ENCODE measurements around the gene MAGI2. TPM values are rescaled to one million over a fixed set of nuclear protein-coding genes. Genes with fewer than 3 reads are reported as not detected.

MAGI2 gene
- total and polyA plus RNA-seq, 4 donors: 0.37 to 4.1 (median 1.4) TPM

DNA sequence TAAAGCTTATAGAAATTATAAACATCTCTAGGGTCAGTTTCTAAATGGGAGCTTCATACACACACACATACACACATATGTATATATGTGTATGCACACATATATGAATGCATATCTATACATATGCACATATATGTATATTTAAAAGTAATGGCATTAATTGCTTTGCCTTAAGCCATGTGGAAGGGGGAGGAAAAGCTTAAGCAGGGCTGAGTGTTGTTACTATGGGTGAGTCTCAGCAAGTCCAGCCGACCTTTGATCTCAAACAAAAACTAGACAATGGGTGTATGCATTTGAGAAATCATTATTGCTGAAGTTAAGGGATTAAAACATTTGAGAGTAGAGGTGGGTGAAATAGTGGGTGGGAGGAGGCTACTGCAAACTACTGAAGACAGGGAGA lies 546.7 kb downstream of the MAGI2 start:
- H3K27ac ChIP-seq (ENCODE audit: low read depth in 1 of 2, low read length in 2 of 2): no peak overlapping the region
- no peak for TF ChIP-seq TAF1 (conservative IDR thresholded peaks at IDR 0.05)
- no peak for TF ChIP-seq NR2F2 (IDR thresholded peaks at IDR 0.05)
- TF ChIP-seq, protein P1, sequence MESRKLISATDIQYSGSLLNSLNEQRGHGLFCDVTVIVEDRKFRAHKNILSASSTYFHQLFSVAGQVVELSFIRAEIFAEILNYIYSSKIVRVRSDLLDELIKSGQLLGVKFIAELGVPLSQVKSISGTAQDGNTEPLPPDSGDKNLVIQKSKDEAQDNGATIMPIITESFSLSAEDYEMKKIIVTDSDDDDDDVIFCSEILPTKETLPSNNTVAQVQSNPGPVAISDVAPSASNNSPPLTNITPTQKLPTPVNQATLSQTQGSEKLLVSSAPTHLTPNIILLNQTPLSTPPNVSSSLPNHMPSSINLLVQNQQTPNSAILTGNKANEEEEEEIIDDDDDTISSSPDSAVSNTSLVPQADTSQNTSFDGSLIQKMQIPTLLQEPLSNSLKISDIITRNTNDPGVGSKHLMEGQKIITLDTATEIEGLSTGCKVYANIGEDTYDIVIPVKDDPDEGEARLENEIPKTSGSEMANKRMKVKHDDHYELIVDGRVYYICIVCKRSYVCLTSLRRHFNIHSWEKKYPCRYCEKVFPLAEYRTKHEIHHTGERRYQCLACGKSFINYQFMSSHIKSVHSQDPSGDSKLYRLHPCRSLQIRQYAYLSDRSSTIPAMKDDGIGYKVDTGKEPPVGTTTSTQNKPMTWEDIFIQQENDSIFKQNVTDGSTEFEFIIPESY (IDR thresholded peaks at IDR 0.05): no peak
- TF ChIP-seq RAD21 (IDR thresholded peaks at IDR 0.05): no peak
- no peak for TF ChIP-seq FOXA2 (IDR thresholded peaks at IDR 0.05)
- TF ChIP-seq EGR1 (IDR thresholded peaks at IDR 0.05; ENCODE audit: low read depth in 2 of 2): no peak
- TF ChIP-seq REST (IDR thresholded peaks at IDR 0.05): no peak
- TF ChIP-seq HNF4A (conservative IDR thresholded peaks at IDR 0.05): no peak
- TF ChIP-seq YY1 (IDR thresholded peaks at IDR 0.05): no peak
- no peak for TF ChIP-seq JUND (IDR thresholded peaks at IDR 0.05)
- TF ChIP-seq RXRA (IDR thresholded peaks at IDR 0.05): no peak
- TF ChIP-seq GABPA (IDR thresholded peaks at IDR 0.05 in 1 of 2, conservative IDR thresholded peaks at IDR 0.05 in 1 of 2): no peak
- TF ChIP-seq, protein P2, sequence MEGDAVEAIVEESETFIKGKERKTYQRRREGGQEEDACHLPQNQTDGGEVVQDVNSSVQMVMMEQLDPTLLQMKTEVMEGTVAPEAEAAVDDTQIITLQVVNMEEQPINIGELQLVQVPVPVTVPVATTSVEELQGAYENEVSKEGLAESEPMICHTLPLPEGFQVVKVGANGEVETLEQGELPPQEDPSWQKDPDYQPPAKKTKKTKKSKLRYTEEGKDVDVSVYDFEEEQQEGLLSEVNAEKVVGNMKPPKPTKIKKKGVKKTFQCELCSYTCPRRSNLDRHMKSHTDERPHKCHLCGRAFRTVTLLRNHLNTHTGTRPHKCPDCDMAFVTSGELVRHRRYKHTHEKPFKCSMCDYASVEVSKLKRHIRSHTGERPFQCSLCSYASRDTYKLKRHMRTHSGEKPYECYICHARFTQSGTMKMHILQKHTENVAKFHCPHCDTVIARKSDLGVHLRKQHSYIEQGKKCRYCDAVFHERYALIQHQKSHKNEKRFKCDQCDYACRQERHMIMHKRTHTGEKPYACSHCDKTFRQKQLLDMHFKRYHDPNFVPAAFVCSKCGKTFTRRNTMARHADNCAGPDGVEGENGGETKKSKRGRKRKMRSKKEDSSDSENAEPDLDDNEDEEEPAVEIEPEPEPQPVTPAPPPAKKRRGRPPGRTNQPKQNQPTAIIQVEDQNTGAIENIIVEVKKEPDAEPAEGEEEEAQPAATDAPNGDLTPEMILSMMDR (IDR thresholded peaks at IDR 0.05; ENCODE audit: low read depth, low read length, missing input control): no peak
- H3K9me3 ChIP-seq (ENCODE audit: control insufficient read depth in 4 of 4, low read length in 3 of 4): no peaks in the 10 kb centered on the region
- H3K9ac ChIP-seq (ENCODE audit: low read depth in 1 of 2, low read length in 2 of 2): no peak overlapping the region
- DNase-seq (ENCODE audit: low spot score): no peak
- no peaks in the 10 kb centered on the region for H3K27me3 ChIP-seq (ENCODE audit: control insufficient read depth in 4 of 4, insufficient read depth in 4 of 4, low read length in 3 of 4)
- 83% methylated on average over 1 of the region's 1 CpG for WGBS
- no peak overlapping the region for H3K4me3 ChIP-seq (ENCODE audit: low read depth in 1 of 3, low read length in 3 of 3)
- H3K4me1 ChIP-seq (ENCODE audit: control insufficient read depth in 4 of 4, insufficient read depth in 4 of 4, low read length in 3 of 4): no peaks in the 10 kb centered on the region
- no peaks in the 10 kb centered on the region for H3K36me3 ChIP-seq (ENCODE audit: control insufficient read depth in 4 of 4, insufficient read depth in 3 of 4, low read depth in 1 of 4, low read length in 3 of 4)

DNA sequence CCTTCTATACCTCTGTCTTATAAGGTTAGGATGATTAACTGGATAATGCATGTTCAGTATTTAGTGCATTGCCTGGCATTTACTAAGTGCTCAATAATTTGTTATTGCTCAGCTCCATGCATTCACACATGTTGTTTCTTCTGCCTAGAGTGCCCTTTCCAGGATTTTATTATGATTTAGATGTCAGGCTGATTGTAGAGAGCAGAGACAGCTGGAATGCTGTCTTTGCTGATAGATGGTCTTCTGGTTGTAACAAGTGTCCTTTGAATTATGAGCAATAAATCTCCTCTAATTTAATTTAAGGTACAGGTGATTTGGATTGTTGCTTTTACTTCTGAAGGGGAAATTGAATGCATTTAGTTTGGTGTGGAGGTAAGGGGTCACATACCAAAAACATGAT lies 548.0 kb downstream of the MAGI2 start:
- no peak overlapping the region for H3K27ac ChIP-seq (ENCODE audit: low read depth in 1 of 2, low read length in 2 of 2)
- no peaks in the 10 kb centered on the region for H3K27me3 ChIP-seq (ENCODE audit: control insufficient read depth in 4 of 4, insufficient read depth in 4 of 4, low read length in 3 of 4)
- DNase-seq (ENCODE audit: low spot score): no peak
- no peak overlapping the region for H3K4me3 ChIP-seq (ENCODE audit: low read depth in 1 of 3, low read length in 3 of 3)
- no peaks in the 10 kb centered on the region for H3K9me3 ChIP-seq (ENCODE audit: control insufficient read depth in 4 of 4, low read length in 3 of 4)
- no peaks in the 10 kb centered on the region for H3K4me1 ChIP-seq (ENCODE audit: control insufficient read depth in 4 of 4, insufficient read depth in 4 of 4, low read length in 3 of 4)
- no peaks in the 10 kb centered on the region for H3K36me3 ChIP-seq (ENCODE audit: control insufficient read depth in 4 of 4, insufficient read depth in 3 of 4, low read depth in 1 of 4, low read length in 3 of 4)
- H3K9ac ChIP-seq (ENCODE audit: low read depth in 1 of 2, low read length in 2 of 2): no peak overlapping the region
- TF ChIP-seq RAD21 (IDR thresholded peaks at IDR 0.05) (no peak), EGR1 (IDR thresholded peaks at IDR 0.05; ENCODE audit: low read depth in 2 of 2) (no peak), FOXA1 (IDR thresholded peaks at IDR 0.05) (no peak), HNF4A (conservative IDR thresholded peaks at IDR 0.05) (no peak), JUND (IDR thresholded peaks at IDR 0.05) (no peak), ATF3 (IDR thresholded peaks at IDR 0.05) (no peak), FOXA2 (IDR thresholded peaks at IDR 0.05) (no peak), GABPA (IDR thresholded peaks at IDR 0.05 in 1 of 2, conservative IDR thresholded peaks at IDR 0.05 in 1 of 2) (no peak), HNF4G (IDR thresholded peaks at IDR 0.05) (no peak), RXRA (IDR thresholded peaks at IDR 0.05) (no peak)
- TF ChIP-seq, protein P2 (IDR thresholded peaks at IDR 0.05; ENCODE audit: low read depth, low read length, missing input control): no peak

Data from liver (tissue), 9 donors.